Keratinocyte (primary cell): ENCODE measurements around the gene ANKRD30B.
"Not testable (repeated sequence)": the region's sequence is repeated elsewhere in the genome, so short reads cannot be mapped to it uniquely, and the experiment has no call there.

ENCODE experiments used
- CTCF ChIP-seq, 3 experiments: IDR thresholded peaks in 1 of 3; conservative IDR thresholded peaks in 1 of 3; optimal IDR thresholded peaks in 1 of 3; 2 replicates in 2 of 3; 3 replicates in 1 of 3; pipeline versions ENCODE3 to v1.5.1; 2011; ENCODE audit warnings: low read length in 3 of 3, mild to moderate bottlenecking in 3 of 3, moderate library complexity in 2 of 3, control low read depth in 1 of 3, inconsistent platforms in 1 of 3; ENCODE audit not compliant: insufficient read depth in 2 of 3; ENCODE audit errors: extremely low read depth in 1 of 3
- EZH2 ChIP-seq: IDR thresholded peaks from one replicate; pipeline ENCODE4 v1.6.1; 2012; ENCODE audit warnings: inconsistent platforms, mild to moderate bottlenecking, low read length, moderate library complexity

- TF ChIP-seq EZH2; CTCF (optimal IDR thresholded peaks at IDR 0.05 in 1 of 3, IDR thresholded peaks at IDR 0.05 in 1 of 3, conservative IDR thresholded peaks at IDR 0.05 in 1 of 3; ENCODE audit: extremely low read depth in 1 of 3, insufficient read depth in 2 of 3, low read length in 3 of 3): not testable (repeated sequence)
Measured at GRCh38 chr18:14826972-14827632, 79.1 kb downstream of the ANKRD30B start.
